Sigmoid colon (tissue), 7 donors: Measurements from ENCODE around the gene ISCA2. TPM values are rescaled to one million over a fixed set of nuclear protein-coding genes. Genes with fewer than 3 reads are reported as not detected.

ENCODE experiments used
- DNase-seq: peaks from one replicate; pipeline ENCODE4 v3.0.0-alpha.2; 2019
- H3K27ac ChIP-seq, 4 donors: fragments of 200-600 bp; sonication (generic); one replicate each; pipeline ENCODE4 v1.5.1; 2016 to 2019; ENCODE audit warnings: mild to moderate bottlenecking in 1 of 4
- H3K27me3 ChIP-seq, 3 donors: fragments of 200-600 bp; sonication (generic); one replicate each; pipeline ENCODE4 v1.5.1; 2019; ENCODE audit warnings: mild to moderate bottlenecking in 1 of 3
- H3K36me3 ChIP-seq, 4 donors: fragments of 200-600 bp; sonication (generic); one replicate each; pipeline ENCODE4 v1.5.1; 2016 to 2019
- H3K4me1 ChIP-seq, 4 donors: fragments of 200-600 bp; sonication (generic); one replicate each; pipeline ENCODE4 v1.5.1; 2017 to 2019
- H3K4me3 ChIP-seq, 4 donors: fragments of 200-600 bp; sonication (generic); one replicate each; pipeline ENCODE4 v1.5.1; 2017 to 2019; ENCODE audit warnings: mild to moderate bottlenecking in 2 of 4, moderate library complexity in 1 of 4
- H3K9me3 ChIP-seq, 4 donors: fragments of 200-600 bp in 3 of 4; sonication (generic) in 3 of 4; one replicate each; pipeline versions ENCODE4 v1.5.1 to v1.6.1; 2013 to 2019
- EP300 ChIP-seq, 4 donors: sonication (generic); formaldehyde crosslinking; IDR thresholded peaks; one replicate each; pipeline ENCODE4 v1.6.1; 2017; ENCODE audit warnings: antibody characterized with exemption in 4 of 4
- POLR2A ChIP-seq, 2 donors: fragments of 450-650 bp; IDR thresholded peaks; one replicate each; pipeline ENCODE4 v1.6.1; 2016; ENCODE audit warnings: antibody characterized with exemption in 2 of 2, mild to moderate bottlenecking in 2 of 2, moderate library complexity in 2 of 2
- POLR2AphosphoS5 ChIP-seq, 4 donors: sonication (generic); formaldehyde crosslinking; IDR thresholded peaks; one replicate each; pipeline ENCODE4 v1.6.1; 2017; ENCODE audit warnings: antibody characterized with exemption in 4 of 4
- WGBS, 2 donors: extraction: QIAGEN DNeasy Blood & Tissue Kit; methylation state at CpG; one replicate each; pipeline ENCODE4 v1.1.7; 2013; 5-methylcytosine and 5-hydroxymethylcytosine counted together
- intact Hi-C: fragments of 100-400 bp; cut with DNase I; formaldehyde crosslinking; loops from one replicate; pipeline ENCODE4 v1.15.1; 2023
- polyA plus RNA-seq, 3 donors: library from polyadenylated mRNA; stranded (reverse); fragments of 200-250 nt; gene quantifications; one replicate each; pipeline ENCODE4 v1.2.3, GENCODE V29; 2013
- total RNA-seq, 4 donors: library from RNA; depleted of rRNA; stranded (reverse); fragments of >200 nt; gene quantifications; one replicate each; pipeline ENCODE4 v1.1.0, GENCODE V29; 2016
- TF ChIP-seq, protein P1 (sequence below), 4 experiments: fragments of 450-650 bp in 3 of 4; fragments of 200-600 bp in 1 of 4; IDR thresholded peaks; one replicate each; pipeline ENCODE4 v1.5.1; 2016 to 2019; ENCODE audit warnings: antibody characterized with exemption in 4 of 4, mild to moderate bottlenecking in 3 of 4, moderate library complexity in 2 of 4
- donor health status: healthy with polysubstance abuse.
- donor health status: Bipolar disorder and iron deficiency.
- donor health status: healthy.

Gene ISCA2
- total and polyA plus RNA-seq, 7 donors: 8.6 to 59.0 (median 15.7) TPM

DNA sequence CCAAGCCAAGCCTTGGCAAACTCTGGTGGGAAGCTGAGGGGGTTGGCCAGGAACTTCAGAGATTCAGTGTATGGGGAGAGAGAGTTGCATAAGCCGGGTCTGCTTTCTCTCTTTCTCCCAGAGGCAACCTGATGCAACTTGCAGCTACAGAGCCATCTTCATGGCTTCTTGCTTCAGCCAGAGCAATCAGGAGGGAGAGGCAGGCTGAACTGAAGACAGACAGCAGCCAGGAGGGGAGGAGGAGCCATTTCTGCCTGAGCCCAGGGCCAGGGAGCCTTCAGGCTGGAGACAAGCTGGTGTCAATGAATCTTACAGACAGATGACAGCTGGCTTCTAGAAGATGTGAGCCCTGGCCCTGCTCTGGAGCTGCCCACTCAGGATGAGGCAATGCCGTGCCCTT is 19.2 kb upstream of the ISCA2 start:
- intact Hi-C loops: no loop called here
- H3K9me3 ChIP-seq: no peaks in the 10 kb centered on the region
- H3K27me3 ChIP-seq: no peaks in the 10 kb centered on the region
- H3K36me3 ChIP-seq: peaks cover 0 to 54% (median 7%) of the 10 kb centered on the region in 4 donors
- TF ChIP-seq POLR2A (IDR thresholded peaks at IDR 0.05) (no peak), EP300 (IDR thresholded peaks at IDR 0.05) (no peak), POLR2AphosphoS5 (IDR thresholded peaks at IDR 0.05) (no peak)
- TF ChIP-seq, protein P1, sequence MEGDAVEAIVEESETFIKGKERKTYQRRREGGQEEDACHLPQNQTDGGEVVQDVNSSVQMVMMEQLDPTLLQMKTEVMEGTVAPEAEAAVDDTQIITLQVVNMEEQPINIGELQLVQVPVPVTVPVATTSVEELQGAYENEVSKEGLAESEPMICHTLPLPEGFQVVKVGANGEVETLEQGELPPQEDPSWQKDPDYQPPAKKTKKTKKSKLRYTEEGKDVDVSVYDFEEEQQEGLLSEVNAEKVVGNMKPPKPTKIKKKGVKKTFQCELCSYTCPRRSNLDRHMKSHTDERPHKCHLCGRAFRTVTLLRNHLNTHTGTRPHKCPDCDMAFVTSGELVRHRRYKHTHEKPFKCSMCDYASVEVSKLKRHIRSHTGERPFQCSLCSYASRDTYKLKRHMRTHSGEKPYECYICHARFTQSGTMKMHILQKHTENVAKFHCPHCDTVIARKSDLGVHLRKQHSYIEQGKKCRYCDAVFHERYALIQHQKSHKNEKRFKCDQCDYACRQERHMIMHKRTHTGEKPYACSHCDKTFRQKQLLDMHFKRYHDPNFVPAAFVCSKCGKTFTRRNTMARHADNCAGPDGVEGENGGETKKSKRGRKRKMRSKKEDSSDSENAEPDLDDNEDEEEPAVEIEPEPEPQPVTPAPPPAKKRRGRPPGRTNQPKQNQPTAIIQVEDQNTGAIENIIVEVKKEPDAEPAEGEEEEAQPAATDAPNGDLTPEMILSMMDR (IDR thresholded peaks at IDR 0.05): no peak
- no peak overlapping the region for H3K27ac ChIP-seq
- no peaks in the 10 kb centered on the region for H3K4me1 ChIP-seq
- WGBS, 2 donors: 80 to 97% methylated on average over 2 of the region's 2 CpGs
- DNase-seq: no peak
- no peak overlapping the region for H3K4me3 ChIP-seq

DNA sequence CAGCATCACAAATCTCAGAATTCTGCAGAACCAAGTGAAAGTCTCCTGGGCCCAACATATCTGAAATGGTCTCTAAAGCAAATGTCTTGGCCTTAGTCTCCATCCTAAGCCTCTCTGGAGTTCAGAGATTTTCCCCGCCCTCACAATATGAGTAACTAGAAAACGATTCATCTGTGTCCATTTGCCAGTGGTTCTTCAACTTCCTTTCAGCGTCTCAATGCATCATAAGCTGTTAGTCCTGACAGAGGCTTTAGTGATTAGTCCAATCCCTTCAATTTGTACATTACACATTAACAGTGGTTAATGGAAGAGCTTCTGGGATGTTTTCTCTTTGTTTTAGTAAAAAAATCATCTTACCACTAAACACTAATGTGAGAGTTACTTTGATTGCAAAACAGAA is 17.9 kb upstream of the ISCA2 start:
- WGBS, 2 donors: 68 to 69% methylated on average over 3 of the region's 3 CpGs
- intact Hi-C loops: no loop called here

DNA sequence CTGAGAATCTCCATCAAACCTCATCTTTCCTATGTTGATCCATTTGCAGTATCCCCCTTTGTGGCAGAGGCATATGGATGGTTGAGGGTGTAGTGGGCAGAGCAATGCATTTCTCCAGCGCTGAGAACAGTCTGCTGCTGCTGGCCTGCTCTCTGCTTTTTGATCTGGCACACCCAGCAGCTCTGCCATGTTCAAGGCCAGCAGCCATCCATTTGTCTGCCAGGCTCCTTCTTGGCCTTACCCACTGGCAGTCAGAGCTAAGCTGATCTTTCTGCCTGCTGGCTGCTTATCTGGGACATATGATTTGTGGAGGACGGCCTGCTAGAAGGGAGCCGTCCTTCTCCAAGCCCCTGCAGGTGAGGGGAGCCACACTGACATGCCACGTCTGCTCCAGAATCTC is 17.5 kb upstream of the ISCA2 start:
- DNase-seq: no peak
- intact Hi-C loops: no loop called here
- H3K36me3 ChIP-seq: peaks cover 13 to 72% (median 17%) of the 10 kb centered on the region in 4 donors
- H3K4me3 ChIP-seq: no peak overlapping the region
- no peaks in the 10 kb centered on the region for H3K4me1 ChIP-seq
- 94 to 95% methylated on average over 4 of the region's 4 CpGs for WGBS, 2 donors
- TF ChIP-seq POLR2AphosphoS5 (IDR thresholded peaks at IDR 0.05) (no peak), EP300 (IDR thresholded peaks at IDR 0.05) (no peak), POLR2A (IDR thresholded peaks at IDR 0.05) (no peak)
- TF ChIP-seq, protein P1 (IDR thresholded peaks at IDR 0.05): no peak
- H3K9me3 ChIP-seq: no peaks in the 10 kb centered on the region
- no peak overlapping the region for H3K27ac ChIP-seq
- no peaks in the 10 kb centered on the region for H3K27me3 ChIP-seq

More for the DNA sequence above, 17.9 kb upstream of the ISCA2 start:
- Histone ChIP-seq H3K36me3 (peaks cover 9 to 68% (median 15%) of the 10 kb centered on the region in 4 donors), H3K27me3 (no peaks in the 10 kb centered on the region), H3K27ac (no peak overlapping the region), H3K4me3 (no peak overlapping the region), H3K9me3 (no peaks in the 10 kb centered on the region), H3K4me1 (no peaks in the 10 kb centered on the region)
- no peak for DNase-seq
- no peak for TF ChIP-seq POLR2A (IDR thresholded peaks at IDR 0.05)
- no peak for TF ChIP-seq EP300 (IDR thresholded peaks at IDR 0.05)
- TF ChIP-seq, protein P1 (IDR thresholded peaks at IDR 0.05): no peak
- no peak for TF ChIP-seq POLR2AphosphoS5 (IDR thresholded peaks at IDR 0.05)

DNA sequence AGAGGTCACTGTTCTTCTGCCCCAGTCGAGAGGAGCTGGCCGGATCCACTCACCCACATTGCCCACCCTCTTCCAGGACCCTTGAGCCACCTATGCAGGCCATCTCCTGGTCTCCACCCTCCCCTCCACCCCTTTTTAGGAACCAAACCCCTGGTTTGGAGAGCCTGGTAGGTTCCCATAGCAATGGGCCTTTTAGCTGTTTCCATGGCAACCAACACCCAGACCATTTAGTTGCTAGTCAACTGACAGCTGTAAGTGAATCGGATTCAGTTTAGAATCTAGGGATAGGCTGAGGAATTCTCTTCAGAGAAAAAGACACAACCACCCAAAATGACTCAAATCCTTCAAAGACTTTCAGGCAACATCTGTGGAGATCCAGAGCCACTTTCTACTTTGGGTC is 17.0 kb upstream of the ISCA2 start:
- peaks cover 15 to 77% (median 19%) of the 10 kb centered on the region in 4 donors for H3K36me3 ChIP-seq

More for the DNA sequence above, 17.0 kb upstream of the ISCA2 start:
- H3K27me3 ChIP-seq: no peaks in the 10 kb centered on the region
- DNase-seq: no peak
- WGBS, 2 donors: 95 to 96% methylated on average over 3 of the region's 3 CpGs
- H3K4me1 ChIP-seq: no peaks in the 10 kb centered on the region
- no peak overlapping the region for H3K4me3 ChIP-seq
- no peak overlapping the region for H3K27ac ChIP-seq
- H3K9me3 ChIP-seq: no peaks in the 10 kb centered on the region
- intact Hi-C loops: no loop called here
- TF ChIP-seq, protein P1 (IDR thresholded peaks at IDR 0.05): no peak
- TF ChIP-seq POLR2A (IDR thresholded peaks at IDR 0.05) (no peak), EP300 (IDR thresholded peaks at IDR 0.05) (no peak), POLR2AphosphoS5 (IDR thresholded peaks at IDR 0.05) (no peak)
